SK-N-SH treated with all-trans-retinoic acid at 6 μM for 48 hours (cell line): ENCODE data around the gene SARDH.

Experiments used
- BACH2 ChIP-seq: fragments of 250-450 bp; sonication (Bioruptor Pico); IDR thresholded peaks from 2 replicates; pipeline ENCODE4 v1.9.0; 2021; ENCODE audit warnings: mild to moderate bottlenecking, borderline replicate concordance
- CREB5 ChIP-seq: fragments of 250-450 bp; sonication (Bioruptor Pico); IDR thresholded peaks from 2 replicates; pipeline ENCODE4 v1.5.1; 2020; ENCODE audit warnings: low read depth, mild to moderate bottlenecking, moderate library complexity
- PATZ1 ChIP-seq: fragments of 250-450 bp; sonication (Bioruptor Pico); IDR thresholded peaks from 2 replicates; pipeline ENCODE4 v1.8.0; 2020; ENCODE audit warnings: mild to moderate bottlenecking, moderate library complexity, borderline replicate concordance
- RARB ChIP-seq: fragments of 250-450 bp; sonication (Bioruptor Pico); IDR thresholded peaks from 2 replicates; pipeline ENCODE4 v1.8.0; 2021; ENCODE audit warnings: mild to moderate bottlenecking, moderate library complexity
- TOX ChIP-seq: fragments of 250-450 bp; sonication (Bioruptor Pico); IDR thresholded peaks from 2 replicates; pipeline ENCODE4 v1.8.0; 2021; ENCODE audit warnings: mild to moderate bottlenecking, moderate library complexity, borderline replicate concordance
- ZFP3 ChIP-seq: fragments of 250-450 bp; sonication (Bioruptor Pico); IDR thresholded peaks from 2 replicates; pipeline ENCODE4 v1.5.0; 2020; ENCODE audit warnings: mild to moderate bottlenecking, moderate library complexity
- ZFP30 ChIP-seq: fragments of 450-650 bp; formaldehyde crosslinking; IDR thresholded peaks from 2 replicates; pipeline ENCODE4 v1.5.0; 2022; ENCODE audit warnings: mild to moderate bottlenecking, moderate library complexity

- TF ChIP-seq PATZ1 (CRISPR knock-in tag) (no peak), RARB (CRISPR knock-in tag) (no peak), CREB5 (CRISPR knock-in tag) (no peak), ZFP30 (CRISPR knock-in tag) (no peak), BACH2 (CRISPR knock-in tag) (no peak), ZFP3 (CRISPR knock-in tag) (no peak), TOX (CRISPR knock-in tag) (no peak)
Observed at GRCh38 chr9:133775951-133776905, 38.1 kb upstream of the SARDH start.
